Kidney epithelial cell (primary cell): Measurements from ENCODE around the gene ELMO1. TPM values are rescaled to one million over a fixed set of nuclear protein-coding genes. Genes with fewer than 3 reads are reported as not detected.

Experiments
- DNase-seq: peaks from one replicate; pipeline ENCODE4 v3.0.0-alpha.2; 2010; ENCODE audit warnings: low read depth
- H3K27me3 ChIP-seq: 2 replicates; pipeline ENCODE4 v1.6.0; 2011; ENCODE audit warnings: low read length; ENCODE audit not compliant: control insufficient read depth, insufficient read depth
- H3K36me3 ChIP-seq: 2 replicates; pipeline ENCODE4 v1.5.1; 2011; ENCODE audit warnings: low read length; ENCODE audit not compliant: control insufficient read depth, insufficient read depth
- H3K4me3 ChIP-seq: 2 replicates; pipeline ENCODE4 v1.5.1; 2011; ENCODE audit warnings: low read depth, mild to moderate bottlenecking, control low read depth, low read length
- total RNA-seq: library from RNA; depleted of rRNA; stranded (reverse); fragments of >200 nt; gene quantifications from 2 replicates; pipeline ENCODE4 v1.2.3, GENCODE V29; 2015
- TF ChIP-seq, protein P1 (sequence below): IDR thresholded peaks from 2 replicates; pipeline ENCODE4 v1.5.1; 2011; ENCODE audit warnings: mild to moderate bottlenecking, moderate library complexity, low read length, control low read depth, inconsistent platforms; ENCODE audit not compliant: insufficient read depth, poor library complexity, severe bottlenecking

ELMO1 gene
- total RNA-seq, 1 donor from 2014 or later, result 11.4 TPM

DNA sequence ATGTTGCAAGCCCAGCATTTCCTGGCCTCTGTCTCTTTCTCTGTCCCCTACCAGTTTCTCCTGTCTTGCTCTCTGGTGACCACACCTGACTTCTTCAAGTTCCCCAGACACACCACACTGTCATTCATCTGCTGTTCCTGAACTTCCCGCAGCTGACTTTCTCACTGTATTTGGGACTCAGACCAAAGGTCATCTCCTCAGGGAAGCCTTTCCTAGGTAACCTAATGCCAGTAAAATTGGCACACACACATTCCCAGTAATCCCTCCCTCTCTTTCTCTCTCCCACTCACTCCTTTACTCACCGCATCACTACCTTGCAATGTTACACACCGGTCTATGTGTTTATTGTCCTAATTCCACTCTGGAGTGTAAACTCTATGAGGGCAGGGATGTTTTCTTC lies 81.7 kb downstream of the ELMO1 start:
- H3K4me3 ChIP-seq, result no peak overlapping the region
- H3K27me3 ChIP-seq, result no peaks in the 10 kb centered on the region
- no peaks in the 10 kb centered on the region for H3K36me3 ChIP-seq
- TF ChIP-seq, protein P1, sequence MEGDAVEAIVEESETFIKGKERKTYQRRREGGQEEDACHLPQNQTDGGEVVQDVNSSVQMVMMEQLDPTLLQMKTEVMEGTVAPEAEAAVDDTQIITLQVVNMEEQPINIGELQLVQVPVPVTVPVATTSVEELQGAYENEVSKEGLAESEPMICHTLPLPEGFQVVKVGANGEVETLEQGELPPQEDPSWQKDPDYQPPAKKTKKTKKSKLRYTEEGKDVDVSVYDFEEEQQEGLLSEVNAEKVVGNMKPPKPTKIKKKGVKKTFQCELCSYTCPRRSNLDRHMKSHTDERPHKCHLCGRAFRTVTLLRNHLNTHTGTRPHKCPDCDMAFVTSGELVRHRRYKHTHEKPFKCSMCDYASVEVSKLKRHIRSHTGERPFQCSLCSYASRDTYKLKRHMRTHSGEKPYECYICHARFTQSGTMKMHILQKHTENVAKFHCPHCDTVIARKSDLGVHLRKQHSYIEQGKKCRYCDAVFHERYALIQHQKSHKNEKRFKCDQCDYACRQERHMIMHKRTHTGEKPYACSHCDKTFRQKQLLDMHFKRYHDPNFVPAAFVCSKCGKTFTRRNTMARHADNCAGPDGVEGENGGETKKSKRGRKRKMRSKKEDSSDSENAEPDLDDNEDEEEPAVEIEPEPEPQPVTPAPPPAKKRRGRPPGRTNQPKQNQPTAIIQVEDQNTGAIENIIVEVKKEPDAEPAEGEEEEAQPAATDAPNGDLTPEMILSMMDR, result no peak
- DNase-seq, result no peak

DNA sequence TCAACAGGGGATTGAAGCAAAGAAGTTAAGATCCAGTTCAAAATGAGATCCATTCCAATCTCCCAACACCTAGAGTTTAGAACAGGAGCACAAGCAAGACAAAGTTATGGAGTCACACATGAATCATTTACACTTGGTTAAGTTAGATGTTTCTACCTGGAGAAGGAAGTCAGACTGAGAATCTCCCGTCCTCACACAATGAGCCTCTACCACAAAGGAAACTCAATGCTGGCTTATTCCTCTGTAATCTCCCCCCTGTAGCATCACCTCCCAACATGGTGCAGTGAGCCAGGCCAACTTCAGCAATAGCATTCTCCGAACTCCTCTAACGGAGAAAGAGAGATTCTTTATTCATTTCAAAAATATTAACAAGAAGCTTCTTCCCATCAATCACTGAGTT lies 82.2 kb downstream of the ELMO1 start:
- no peaks in the 10 kb centered on the region for H3K27me3 ChIP-seq
- no peak for DNase-seq
- TF ChIP-seq, protein P1, result no peak
- H3K4me3 ChIP-seq, result no peak overlapping the region
- no peaks in the 10 kb centered on the region for H3K36me3 ChIP-seq

DNA sequence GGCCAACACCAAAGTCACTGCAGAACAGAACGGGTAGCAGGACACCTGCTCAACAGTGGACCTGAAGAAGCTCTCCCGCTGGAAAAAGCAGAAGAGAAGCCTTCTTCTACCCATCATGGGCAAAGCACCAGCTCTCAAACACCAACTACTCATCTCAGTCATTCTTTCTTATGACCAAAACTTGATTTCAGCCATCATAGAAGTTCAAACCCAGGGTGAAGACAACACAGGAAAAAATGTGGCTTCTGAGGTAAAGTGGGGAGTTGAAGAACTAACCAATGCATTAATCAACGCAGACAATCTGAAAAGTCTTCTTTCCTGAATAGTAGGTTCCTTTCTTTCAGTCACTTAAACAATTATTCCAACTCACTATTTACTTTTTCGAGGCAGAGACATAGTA lies 83.3 kb downstream of the ELMO1 start:
- no peaks in the 10 kb centered on the region for H3K27me3 ChIP-seq
- no peaks in the 10 kb centered on the region for H3K36me3 ChIP-seq
- DNase-seq, result no peak
- no peak overlapping the region for H3K4me3 ChIP-seq
- TF ChIP-seq, protein P1, result no peak

DNA sequence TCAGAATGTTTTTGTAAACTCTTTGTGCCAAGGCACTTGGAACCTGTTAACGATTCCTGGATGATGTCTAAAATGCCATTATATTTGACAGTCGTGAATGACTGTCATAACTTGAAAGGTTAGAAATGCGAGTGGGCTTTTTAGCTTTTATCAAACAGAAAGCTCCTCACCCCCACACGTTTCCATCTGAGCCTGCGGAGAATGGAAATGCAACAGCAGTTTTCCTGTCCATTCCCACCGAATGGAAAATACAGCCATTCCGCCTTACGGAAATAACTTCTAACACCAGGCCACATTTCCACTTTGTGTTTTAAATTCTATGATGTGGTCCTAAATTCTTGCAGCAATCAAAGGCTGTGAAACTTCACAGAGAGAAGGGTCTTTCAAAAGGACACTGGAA lies 83.8 kb downstream of the ELMO1 start:
- TF ChIP-seq, protein P1, result no peak
- Histone ChIP-seq H3K4me3 (no peak overlapping the region), H3K36me3 (no peaks in the 10 kb centered on the region)

DNA sequence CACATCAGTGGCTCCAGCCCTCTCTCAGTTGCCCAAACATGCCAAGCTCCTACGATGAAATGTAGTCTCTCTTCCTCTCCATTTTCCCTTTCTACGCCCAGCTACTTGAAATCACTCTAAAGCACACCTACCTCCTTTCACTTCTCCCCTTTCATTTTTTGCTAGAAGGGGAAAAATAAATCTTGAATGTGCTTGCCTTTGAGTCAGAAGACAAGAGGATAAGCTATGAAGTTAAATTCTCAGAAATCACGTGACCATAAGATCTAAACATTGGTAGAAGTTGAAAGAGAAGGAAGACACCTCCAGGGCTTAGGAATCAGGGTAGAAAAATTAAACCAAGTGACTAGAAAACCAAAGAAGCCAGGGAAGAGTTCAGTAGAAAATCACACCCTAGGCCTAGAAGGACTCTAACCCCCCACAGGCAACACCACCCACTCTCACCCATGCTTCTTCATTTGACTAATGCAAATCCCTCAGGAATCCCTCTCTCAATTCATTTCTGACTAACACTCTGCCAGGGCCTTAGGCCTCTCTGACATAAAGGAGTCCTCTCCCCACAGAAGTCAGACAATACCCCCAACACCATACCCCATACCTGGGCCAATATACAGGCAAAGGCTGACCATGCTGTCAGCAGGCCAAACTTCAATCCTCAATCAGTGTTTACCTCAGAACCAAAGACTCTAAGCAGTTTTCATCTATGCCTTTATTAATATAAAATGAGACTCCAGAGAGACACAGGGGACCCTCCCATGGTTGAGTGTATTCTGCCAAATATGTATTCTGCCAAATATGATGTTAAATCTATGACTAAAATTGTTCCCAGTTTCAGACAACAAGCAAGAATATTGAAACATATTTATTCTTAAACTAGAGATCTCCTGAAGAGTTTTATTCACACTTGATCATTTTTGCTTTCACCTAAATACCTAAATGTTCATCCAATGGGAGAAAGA lies 84.8 kb downstream of the ELMO1 start:
- DNase-seq, result no peak
- H3K4me3 ChIP-seq, result no peak overlapping the region
- H3K36me3 ChIP-seq, result no peaks in the 10 kb centered on the region
- no peaks in the 10 kb centered on the region for H3K27me3 ChIP-seq
- TF ChIP-seq, protein P1, result no peak

More for the DNA sequence above, 83.8 kb downstream of the ELMO1 start:
- no peaks in the 10 kb centered on the region for H3K27me3 ChIP-seq
- DNase-seq, result no peak
